ENCODE results near the gene SCIN.

- no peak for TF ChIP-seq CREB1 (IDR thresholded peaks at IDR 0.05; ENCODE audit: low read depth)
- no peak for TF ChIP-seq ZBTB7A (IDR thresholded peaks at IDR 0.05; ENCODE audit: low read depth)
- no peak for TF ChIP-seq MAX (IDR thresholded peaks at IDR 0.05)
- no peak for TF ChIP-seq RAD21 (IDR thresholded peaks at IDR 0.05; ENCODE audit: low read depth)
- no peak for TF ChIP-seq TAF1 (IDR thresholded peaks at IDR 0.05; ENCODE audit: low read depth)
- TF ChIP-seq NFIC (IDR thresholded peaks at IDR 0.05): no peak
- no peak for TF ChIP-seq YY1 (IDR thresholded peaks at IDR 0.05; ENCODE audit: low read depth)
- no peak for TF ChIP-seq REST (IDR thresholded peaks at IDR 0.05; ENCODE audit: low read depth)
- no peak for TF ChIP-seq CEBPB (IDR thresholded peaks at IDR 0.05)
- no peak for TF ChIP-seq TEAD4 (IDR thresholded peaks at IDR 0.05)
- TF ChIP-seq EP300 (IDR thresholded peaks at IDR 0.05; ENCODE audit: borderline replicate concordance): no peak
- no peak for TF ChIP-seq EGR1 (IDR thresholded peaks at IDR 0.05)
- TF ChIP-seq FOXM1 (IDR thresholded peaks at IDR 0.05; ENCODE audit: borderline replicate concordance, low read depth): no peak
- TF ChIP-seq TCF12 (IDR thresholded peaks at IDR 0.05; ENCODE audit: low read depth): no peak
These were observed 49.9 kb downstream of the SCIN start for GRCh38 chr7:12620371-12620770.

All from Ishikawa (cell line).